ENCODE measurements around the gene MSI2.

DNA sequence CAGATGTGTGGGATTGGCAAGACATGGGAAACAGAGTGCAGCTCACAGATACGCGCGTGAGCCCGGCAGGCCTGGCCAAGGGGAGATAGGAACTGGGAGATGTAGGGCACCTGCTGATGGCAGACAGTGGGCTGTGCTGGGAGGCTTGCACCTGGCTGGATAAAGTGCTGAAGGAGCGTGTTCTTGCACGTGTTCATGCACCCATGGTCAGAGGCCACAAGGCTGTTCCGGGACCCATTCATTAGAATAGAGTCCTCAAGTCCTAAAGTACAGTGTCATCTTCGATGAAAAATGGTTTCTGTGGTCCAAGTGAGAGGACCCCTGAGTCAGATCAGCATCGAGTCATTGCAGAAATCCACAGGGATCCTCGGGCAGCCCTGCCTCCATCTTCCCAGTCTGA lies 252.3 kb downstream of the MSI2 start:
- TF ChIP-seq, protein P1, sequence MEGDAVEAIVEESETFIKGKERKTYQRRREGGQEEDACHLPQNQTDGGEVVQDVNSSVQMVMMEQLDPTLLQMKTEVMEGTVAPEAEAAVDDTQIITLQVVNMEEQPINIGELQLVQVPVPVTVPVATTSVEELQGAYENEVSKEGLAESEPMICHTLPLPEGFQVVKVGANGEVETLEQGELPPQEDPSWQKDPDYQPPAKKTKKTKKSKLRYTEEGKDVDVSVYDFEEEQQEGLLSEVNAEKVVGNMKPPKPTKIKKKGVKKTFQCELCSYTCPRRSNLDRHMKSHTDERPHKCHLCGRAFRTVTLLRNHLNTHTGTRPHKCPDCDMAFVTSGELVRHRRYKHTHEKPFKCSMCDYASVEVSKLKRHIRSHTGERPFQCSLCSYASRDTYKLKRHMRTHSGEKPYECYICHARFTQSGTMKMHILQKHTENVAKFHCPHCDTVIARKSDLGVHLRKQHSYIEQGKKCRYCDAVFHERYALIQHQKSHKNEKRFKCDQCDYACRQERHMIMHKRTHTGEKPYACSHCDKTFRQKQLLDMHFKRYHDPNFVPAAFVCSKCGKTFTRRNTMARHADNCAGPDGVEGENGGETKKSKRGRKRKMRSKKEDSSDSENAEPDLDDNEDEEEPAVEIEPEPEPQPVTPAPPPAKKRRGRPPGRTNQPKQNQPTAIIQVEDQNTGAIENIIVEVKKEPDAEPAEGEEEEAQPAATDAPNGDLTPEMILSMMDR (conservative IDR thresholded peaks at IDR 0.05; ENCODE audit: low read length): no peak
- TF ChIP-seq EZH2phosphoT487 (IDR thresholded peaks at IDR 0.05; ENCODE audit: borderline replicate concordance): no peak
